GM23338 (cell line): ENCODE results near the gene GAPT. TPM values are rescaled to one million over a fixed set of nuclear protein-coding genes. Genes with fewer than 3 reads are reported as not detected.

Experiments used
- ATAC-seq: fragments of 200-7000 bp; cut with Tn5 transposase; 3 replicates; pipeline ENCODE4 v1.9.1; 2020
- DNase-seq: peaks from one replicate; pipeline ENCODE4 v3.0.0-alpha.2; 2015; ENCODE audit warnings: low spot score
- H2AFZ ChIP-seq: fragments of 200-600 bp; sonication (generic); 2 replicates; pipeline ENCODE4 v1.8.0; 2016; ENCODE audit warnings: antibody characterized with exemption, mild to moderate bottlenecking, moderate library complexity
- H3F3A ChIP-seq: fragments of 200-600 bp; sonication (generic); replicated peaks from 2 replicates; pipeline ENCODE4 v1.8.0; 2017; ENCODE audit warnings: antibody characterized with exemption, mixed run types, low read depth
- H3K27ac ChIP-seq: fragments of 200-600 bp; sonication (generic); 2 replicates; pipeline ENCODE4 v1.6.1; 2016; ENCODE audit warnings: low read depth
- H3K27me3 ChIP-seq: fragments of 200-600 bp; sonication (generic); 2 replicates; pipeline ENCODE4 v1.8.0; 2016; ENCODE audit warnings: mild to moderate bottlenecking, mixed run types, moderate library complexity; ENCODE audit not compliant: insufficient read depth
- H3K36me3 ChIP-seq: fragments of 200-600 bp; sonication (generic); 2 replicates; pipeline ENCODE4 v1.8.0; 2016; ENCODE audit warnings: mild to moderate bottlenecking; ENCODE audit not compliant: insufficient read depth
- H3K4me1 ChIP-seq: fragments of 200-600 bp; sonication (generic); 2 replicates; pipeline ENCODE4 v1.8.0; 2016; ENCODE audit warnings: mild to moderate bottlenecking, moderate library complexity; ENCODE audit not compliant: insufficient read depth
- H3K4me2 ChIP-seq: fragments of 200-600 bp; sonication (generic); 2 replicates; pipeline ENCODE4 v1.7.1; 2017; ENCODE audit warnings: mixed run types
- H3K4me3 ChIP-seq: fragments of 200-600 bp; sonication (generic); 2 replicates; pipeline ENCODE4 v1.6.1; 2016; ENCODE audit warnings: mixed run types
- H3K79me2 ChIP-seq: fragments of 200-600 bp; sonication (generic); replicated peaks from 2 replicates; pipeline ENCODE4 v1.8.0; 2017; ENCODE audit warnings: mild to moderate bottlenecking; ENCODE audit not compliant: insufficient read depth
- H3K9me2 ChIP-seq: fragments of 200-600 bp; sonication (generic); 2 replicates; pipeline ENCODE4 v1.8.0; 2017; ENCODE audit not compliant: insufficient read depth
- H4K20me1 ChIP-seq: fragments of 200-600 bp; sonication (generic); replicated peaks from 2 replicates; pipeline ENCODE4 v1.8.0; 2017; ENCODE audit warnings: mild to moderate bottlenecking; ENCODE audit not compliant: insufficient read depth
- H3K27ac Mint-ChIP-seq: 2 replicates; pipeline ENCODE4 v1.8.0; 2020; ENCODE audit warnings: inconsistent platforms, mild to moderate bottlenecking, moderate library complexity, mixed read lengths
- H3K27me3 Mint-ChIP-seq: 3 replicates; pipeline ENCODE4 v1.8.0; 2022; ENCODE audit warnings: low read depth, mild to moderate bottlenecking, moderate library complexity, mixed read lengths, inconsistent platforms; ENCODE audit not compliant: insufficient read depth, poor library complexity
- H3K36me3 Mint-ChIP-seq: 3 replicates; pipeline ENCODE4 v1.8.0; 2021; ENCODE audit warnings: low read depth, mild to moderate bottlenecking, inconsistent platforms, moderate library complexity, mixed read lengths
- H3K4me1 Mint-ChIP-seq: 3 replicates; pipeline ENCODE4 v1.8.0; 2020; ENCODE audit warnings: mild to moderate bottlenecking, inconsistent platforms, mixed read lengths
- H3K4me3 Mint-ChIP-seq: 3 replicates; pipeline ENCODE4 v1.8.0; 2021; ENCODE audit warnings: moderate library complexity, mild to moderate bottlenecking, inconsistent platforms, mixed read lengths
- H3K9me3 Mint-ChIP-seq: 3 replicates; pipeline ENCODE4 v1.8.0; 2020; ENCODE audit warnings: moderate library complexity, mild to moderate bottlenecking, inconsistent platforms, mixed read lengths
- CREB1 ChIP-seq: fragments of 250-450 bp; sonication (Bioruptor Pico); IDR thresholded peaks from 2 replicates; pipeline ENCODE4 v1.5.0; 2020; ENCODE audit warnings: low read depth, mild to moderate bottlenecking, moderate library complexity
- EZH2 ChIP-seq: fragments of 200-600 bp; sonication (generic); IDR thresholded peaks from one replicate; pipeline ENCODE4 v1.8.0; 2017; ENCODE audit warnings: antibody characterized with exemption, mild to moderate bottlenecking, low read depth; ENCODE audit not compliant: unreplicated experiment
- EZH2phosphoT487 ChIP-seq: fragments of 200-600 bp; sonication (generic); IDR thresholded peaks from one replicate; pipeline ENCODE4 v1.8.1; 2018; ENCODE audit warnings: antibody characterized with exemption; ENCODE audit not compliant: unreplicated experiment
- JUNB ChIP-seq: IDR thresholded peaks from one replicate; pipeline ENCODE4 v1.6.1; 2016; ENCODE audit warnings: antibody characterized with exemption; ENCODE audit not compliant: unreplicated experiment
- NANOG ChIP-seq: IDR thresholded peaks from 2 replicates; pipeline ENCODE4 v1.6.1; 2016; ENCODE audit warnings: antibody characterized with exemption, borderline replicate concordance
- STAT1 ChIP-seq: IDR thresholded peaks from one replicate; pipeline ENCODE4 v1.6.1; 2016; ENCODE audit warnings: antibody characterized with exemption; ENCODE audit not compliant: unreplicated experiment
- ZNF114 ChIP-seq: fragments of 250-450 bp; sonication (Bioruptor Pico); IDR thresholded peaks from 2 replicates; pipeline ENCODE4 v1.5.0; 2020; ENCODE audit warnings: mild to moderate bottlenecking, moderate library complexity
- ZNF331 ChIP-seq: fragments of 250-450 bp; sonication (Bioruptor Pico); IDR thresholded peaks from 2 replicates; pipeline ENCODE4 v1.5.0; 2020; ENCODE audit warnings: low read depth, mild to moderate bottlenecking, moderate library complexity
- polyA plus RNA-seq: library from polyadenylated mRNA; unstranded; fragments of >200 nt; fragmentation: Nextera tagmentation; extraction: Ambion mirVana; gene quantifications from 2 replicates; pipeline ENCODE4 v1.2.1, GENCODE V29; 2016
- total RNA-seq: library from RNA; depleted of rRNA; stranded (reverse); fragments of >200 nt; shearing (Covaris generic); gene quantifications from 2 replicates; pipeline ENCODE4 v1.2.3, GENCODE V29; 2014
- TF ChIP-seq, protein P1 (sequence below): fragments of 250-450 bp; sonication (Bioruptor Pico); IDR thresholded peaks from 2 replicates; pipeline ENCODE4 v1.5.0; 2020; ENCODE audit warnings: mild to moderate bottlenecking, moderate library complexity
- TF ChIP-seq, protein P2 (sequence below): IDR thresholded peaks from 2 replicates; pipeline ENCODE4 v1.6.1; 2016; ENCODE audit warnings: antibody characterized with exemption
- TF ChIP-seq, protein P3 (sequence below), 2 experiments: fragments of 200-600 bp in 1 of 2; sonication (generic) in 1 of 2; conservative IDR thresholded peaks; 2 replicates each; pipeline versions ENCODE4 v1.5.1 to v1.6.1; 2016 to 2017; ENCODE audit warnings: antibody characterized with exemption in 2 of 2, low read depth in 2 of 2, mild to moderate bottlenecking in 2 of 2, moderate library complexity in 1 of 2
- TF ChIP-seq, protein P4 (sequence below): IDR thresholded peaks from one replicate; pipeline ENCODE4 v1.6.1; 2018; ENCODE audit warnings: antibody characterized with exemption; ENCODE audit not compliant: unreplicated experiment

The GAPT gene
- total and polyA plus RNA-seq, 2 experiments from 2014 or later, result not detected

DNA sequence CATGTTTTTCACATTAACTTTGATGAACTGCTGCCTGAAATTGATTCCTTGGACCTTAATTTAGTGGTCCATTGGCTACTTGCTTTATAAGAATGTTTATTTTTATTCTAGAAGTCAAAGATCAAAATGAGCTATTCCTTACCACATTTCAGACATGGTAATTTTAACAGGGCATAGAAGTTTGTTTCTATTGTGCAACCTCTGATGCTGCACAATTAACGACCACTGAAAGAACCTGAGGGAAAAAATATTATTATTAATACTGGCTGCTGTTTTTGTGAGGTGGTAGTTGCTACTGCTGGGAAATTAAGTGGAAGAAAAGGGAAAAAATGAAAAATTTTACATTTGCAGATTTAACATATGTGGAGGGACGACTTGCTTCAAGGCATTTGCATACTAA, 53.7 kb downstream of the GAPT start (continued):
- TF ChIP-seq, protein P1, sequence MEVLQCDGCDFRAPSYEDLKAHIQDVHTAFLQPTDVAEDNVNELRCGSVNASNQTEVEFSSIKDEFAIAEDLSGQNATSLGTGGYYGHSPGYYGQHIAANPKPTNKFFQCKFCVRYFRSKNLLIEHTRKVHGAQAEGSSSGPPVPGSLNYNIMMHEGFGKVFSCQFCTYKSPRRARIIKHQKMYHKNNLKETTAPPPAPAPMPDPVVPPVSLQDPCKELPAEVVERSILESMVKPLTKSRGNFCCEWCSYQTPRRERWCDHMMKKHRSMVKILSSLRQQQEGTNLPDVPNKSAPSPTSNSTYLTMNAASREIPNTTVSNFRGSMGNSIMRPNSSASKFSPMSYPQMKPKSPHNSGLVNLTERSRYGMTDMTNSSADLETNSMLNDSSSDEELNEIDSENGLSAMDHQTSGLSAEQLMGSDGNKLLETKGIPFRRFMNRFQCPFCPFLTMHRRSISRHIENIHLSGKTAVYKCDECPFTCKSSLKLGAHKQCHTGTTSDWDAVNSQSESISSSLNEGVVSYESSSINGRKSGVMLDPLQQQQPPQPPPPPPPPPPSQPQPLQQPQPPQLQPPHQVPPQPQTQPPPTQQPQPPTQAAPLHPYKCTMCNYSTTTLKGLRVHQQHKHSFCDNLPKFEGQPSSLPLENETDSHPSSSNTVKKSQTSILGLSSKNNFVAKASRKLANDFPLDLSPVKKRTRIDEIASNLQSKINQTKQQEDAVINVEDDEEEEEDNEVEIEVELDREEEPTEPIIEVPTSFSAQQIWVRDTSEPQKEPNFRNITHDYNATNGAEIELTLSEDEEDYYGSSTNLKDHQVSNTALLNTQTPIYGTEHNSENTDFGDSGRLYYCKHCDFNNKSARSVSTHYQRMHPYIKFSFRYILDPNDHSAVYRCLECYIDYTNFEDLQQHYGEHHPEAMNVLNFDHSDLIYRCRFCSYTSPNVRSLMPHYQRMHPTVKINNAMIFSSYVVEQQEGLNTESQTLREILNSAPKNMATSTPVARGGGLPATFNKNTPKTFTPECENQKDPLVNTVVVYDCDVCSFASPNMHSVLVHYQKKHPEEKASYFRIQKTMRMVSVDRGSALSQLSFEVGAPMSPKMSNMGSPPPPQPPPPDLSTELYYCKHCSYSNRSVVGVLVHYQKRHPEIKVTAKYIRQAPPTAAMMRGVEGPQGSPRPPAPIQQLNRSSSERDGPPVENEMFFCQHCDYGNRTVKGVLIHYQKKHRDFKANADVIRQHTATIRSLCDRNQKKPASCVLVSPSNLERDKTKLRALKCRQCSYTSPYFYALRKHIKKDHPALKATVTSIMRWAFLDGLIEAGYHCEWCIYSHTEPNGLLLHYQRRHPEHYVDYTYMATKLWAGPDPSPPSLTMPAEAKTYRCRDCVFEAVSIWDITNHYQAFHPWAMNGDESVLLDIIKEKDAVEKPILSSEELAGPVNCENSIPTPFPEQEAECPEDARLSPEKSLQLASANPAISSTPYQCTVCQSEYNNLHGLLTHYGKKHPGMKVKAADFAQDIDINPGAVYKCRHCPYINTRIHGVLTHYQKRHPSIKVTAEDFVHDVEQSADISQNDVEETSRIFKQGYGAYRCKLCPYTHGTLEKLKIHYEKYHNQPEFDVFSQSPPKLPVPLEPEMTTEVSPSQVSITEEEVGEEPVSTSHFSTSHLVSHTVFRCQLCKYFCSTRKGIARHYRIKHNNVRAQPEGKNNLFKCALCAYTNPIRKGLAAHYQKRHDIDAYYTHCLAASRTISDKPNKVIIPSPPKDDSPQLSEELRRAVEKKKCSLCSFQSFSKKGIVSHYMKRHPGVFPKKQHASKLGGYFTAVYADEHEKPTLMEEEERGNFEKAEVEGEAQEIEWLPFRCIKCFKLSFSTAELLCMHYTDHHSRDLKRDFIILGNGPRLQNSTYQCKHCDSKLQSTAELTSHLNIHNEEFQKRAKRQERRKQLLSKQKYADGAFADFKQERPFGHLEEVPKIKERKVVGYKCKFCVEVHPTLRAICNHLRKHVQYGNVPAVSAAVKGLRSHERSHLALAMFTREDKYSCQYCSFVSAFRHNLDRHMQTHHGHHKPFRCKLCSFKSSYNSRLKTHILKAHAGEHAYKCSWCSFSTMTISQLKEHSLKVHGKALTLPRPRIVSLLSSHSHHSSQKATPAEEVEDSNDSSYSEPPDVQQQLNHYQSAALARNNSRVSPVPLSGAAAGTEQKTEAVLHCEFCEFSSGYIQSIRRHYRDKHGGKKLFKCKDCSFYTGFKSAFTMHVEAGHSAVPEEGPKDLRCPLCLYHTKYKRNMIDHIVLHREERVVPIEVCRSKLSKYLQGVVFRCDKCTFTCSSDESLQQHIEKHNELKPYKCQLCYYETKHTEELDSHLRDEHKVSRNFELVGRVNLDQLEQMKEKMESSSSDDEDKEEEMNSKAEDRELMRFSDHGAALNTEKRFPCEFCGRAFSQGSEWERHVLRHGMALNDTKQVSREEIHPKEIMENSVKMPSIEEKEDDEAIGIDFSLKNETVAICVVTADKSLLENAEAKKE (CRISPR knock-in tag), result no peak
- TF ChIP-seq, protein P2, sequence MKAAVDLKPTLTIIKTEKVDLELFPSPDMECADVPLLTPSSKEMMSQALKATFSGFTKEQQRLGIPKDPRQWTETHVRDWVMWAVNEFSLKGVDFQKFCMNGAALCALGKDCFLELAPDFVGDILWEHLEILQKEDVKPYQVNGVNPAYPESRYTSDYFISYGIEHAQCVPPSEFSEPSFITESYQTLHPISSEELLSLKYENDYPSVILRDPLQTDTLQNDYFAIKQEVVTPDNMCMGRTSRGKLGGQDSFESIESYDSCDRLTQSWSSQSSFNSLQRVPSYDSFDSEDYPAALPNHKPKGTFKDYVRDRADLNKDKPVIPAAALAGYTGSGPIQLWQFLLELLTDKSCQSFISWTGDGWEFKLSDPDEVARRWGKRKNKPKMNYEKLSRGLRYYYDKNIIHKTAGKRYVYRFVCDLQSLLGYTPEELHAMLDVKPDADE, result no peak
- TF ChIP-seq EZH2 (no peak), CREB1 (no peak), JUNB (no peak)

DNA sequence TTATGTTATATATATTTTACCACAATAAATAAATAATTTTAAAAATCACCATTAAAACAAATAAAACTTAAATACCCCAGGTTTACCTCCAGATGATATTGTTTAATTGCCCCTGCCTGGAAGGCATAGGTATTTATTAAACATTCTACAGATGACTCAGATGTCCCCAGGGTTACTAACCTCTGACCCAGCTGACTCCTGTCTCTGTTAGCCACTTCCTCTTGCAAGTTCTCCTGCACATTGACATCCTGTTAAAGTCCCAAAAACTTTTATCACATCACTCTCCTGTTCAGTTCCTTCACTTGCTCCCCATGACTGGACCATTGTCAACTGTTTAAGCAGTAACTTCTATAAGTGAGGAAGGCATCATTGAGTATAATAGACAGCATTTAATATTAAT, 54.7 kb downstream of the GAPT start:
- DNase-seq, result no peak
- peaks cover 23% of the 10 kb centered on the region; the same call in 2 of the 3 replicates for H3K36me3 Mint-ChIP-seq
- ATAC-seq, result no peak
- TF ChIP-seq, protein P3, sequence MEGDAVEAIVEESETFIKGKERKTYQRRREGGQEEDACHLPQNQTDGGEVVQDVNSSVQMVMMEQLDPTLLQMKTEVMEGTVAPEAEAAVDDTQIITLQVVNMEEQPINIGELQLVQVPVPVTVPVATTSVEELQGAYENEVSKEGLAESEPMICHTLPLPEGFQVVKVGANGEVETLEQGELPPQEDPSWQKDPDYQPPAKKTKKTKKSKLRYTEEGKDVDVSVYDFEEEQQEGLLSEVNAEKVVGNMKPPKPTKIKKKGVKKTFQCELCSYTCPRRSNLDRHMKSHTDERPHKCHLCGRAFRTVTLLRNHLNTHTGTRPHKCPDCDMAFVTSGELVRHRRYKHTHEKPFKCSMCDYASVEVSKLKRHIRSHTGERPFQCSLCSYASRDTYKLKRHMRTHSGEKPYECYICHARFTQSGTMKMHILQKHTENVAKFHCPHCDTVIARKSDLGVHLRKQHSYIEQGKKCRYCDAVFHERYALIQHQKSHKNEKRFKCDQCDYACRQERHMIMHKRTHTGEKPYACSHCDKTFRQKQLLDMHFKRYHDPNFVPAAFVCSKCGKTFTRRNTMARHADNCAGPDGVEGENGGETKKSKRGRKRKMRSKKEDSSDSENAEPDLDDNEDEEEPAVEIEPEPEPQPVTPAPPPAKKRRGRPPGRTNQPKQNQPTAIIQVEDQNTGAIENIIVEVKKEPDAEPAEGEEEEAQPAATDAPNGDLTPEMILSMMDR (conservative IDR thresholded peaks at IDR 0.05; ENCODE audit: low read depth in 2 of 2), result no peak
- TF ChIP-seq ZNF114 (CRISPR knock-in tag) (no peak), ZNF331 (no peak), JUNB (no peak), EZH2phosphoT487 (no peak), STAT1 (no peak), NANOG (no peak), CREB1 (no peak)
- TF ChIP-seq, protein P4, sequence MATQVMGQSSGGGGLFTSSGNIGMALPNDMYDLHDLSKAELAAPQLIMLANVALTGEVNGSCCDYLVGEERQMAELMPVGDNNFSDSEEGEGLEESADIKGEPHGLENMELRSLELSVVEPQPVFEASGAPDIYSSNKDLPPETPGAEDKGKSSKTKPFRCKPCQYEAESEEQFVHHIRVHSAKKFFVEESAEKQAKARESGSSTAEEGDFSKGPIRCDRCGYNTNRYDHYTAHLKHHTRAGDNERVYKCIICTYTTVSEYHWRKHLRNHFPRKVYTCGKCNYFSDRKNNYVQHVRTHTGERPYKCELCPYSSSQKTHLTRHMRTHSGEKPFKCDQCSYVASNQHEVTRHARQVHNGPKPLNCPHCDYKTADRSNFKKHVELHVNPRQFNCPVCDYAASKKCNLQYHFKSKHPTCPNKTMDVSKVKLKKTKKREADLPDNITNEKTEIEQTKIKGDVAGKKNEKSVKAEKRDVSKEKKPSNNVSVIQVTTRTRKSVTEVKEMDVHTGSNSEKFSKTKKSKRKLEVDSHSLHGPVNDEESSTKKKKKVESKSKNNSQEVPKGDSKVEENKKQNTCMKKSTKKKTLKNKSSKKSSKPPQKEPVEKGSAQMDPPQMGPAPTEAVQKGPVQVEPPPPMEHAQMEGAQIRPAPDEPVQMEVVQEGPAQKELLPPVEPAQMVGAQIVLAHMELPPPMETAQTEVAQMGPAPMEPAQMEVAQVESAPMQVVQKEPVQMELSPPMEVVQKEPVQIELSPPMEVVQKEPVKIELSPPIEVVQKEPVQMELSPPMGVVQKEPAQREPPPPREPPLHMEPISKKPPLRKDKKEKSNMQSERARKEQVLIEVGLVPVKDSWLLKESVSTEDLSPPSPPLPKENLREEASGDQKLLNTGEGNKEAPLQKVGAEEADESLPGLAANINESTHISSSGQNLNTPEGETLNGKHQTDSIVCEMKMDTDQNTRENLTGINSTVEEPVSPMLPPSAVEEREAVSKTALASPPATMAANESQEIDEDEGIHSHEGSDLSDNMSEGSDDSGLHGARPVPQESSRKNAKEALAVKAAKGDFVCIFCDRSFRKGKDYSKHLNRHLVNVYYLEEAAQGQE, result no peak
- TF ChIP-seq, protein P2, result no peak

More for the DNA sequence above, 54.7 kb downstream of the GAPT start:
- Histone ChIP-seq H3K4me2 (no peak overlapping the region), H3K9me2 (peaks cover 10% of the 10 kb centered on the region), H3K36me3 (peaks cover 8% of the 10 kb centered on the region; the same call in 1 of the 2 replicates), H3K4me3 (no peak overlapping the region), H3K79me2 (no peaks in the 10 kb centered on the region), H2AFZ (no peak overlapping the region), H3F3A (no peaks in the 10 kb centered on the region), H3K27me3 (no peaks in the 10 kb centered on the region), H4K20me1 (no peaks in the 10 kb centered on the region), H3K4me1 (no peaks in the 10 kb centered on the region), H3K27ac (no peak overlapping the region)
- no peak overlapping the region for H3K4me3 Mint-ChIP-seq
- no peak overlapping the region for H3K27ac Mint-ChIP-seq
- H3K4me1 Mint-ChIP-seq, result no peaks in the 10 kb centered on the region; the same call in 2 of the 3 replicates
- H3K27me3 Mint-ChIP-seq, result no peaks in the 10 kb centered on the region
- peaks cover 31% of the 10 kb centered on the region for H3K9me3 Mint-ChIP-seq
